Erythroblast (primary cell): ENCODE results near the gene CD200R1L.

Experiments
- GATA1 ChIP-seq: IDR thresholded peaks from 2 replicates; pipeline ENCODE4 v1.6.1; 2011; ENCODE audit warnings: low read depth, mild to moderate bottlenecking, control low read depth, low read length, moderate library complexity
- POLR2A ChIP-seq: IDR thresholded peaks from 2 replicates; pipeline ENCODE4 v1.6.1; 2011; ENCODE audit warnings: mild to moderate bottlenecking, low read length

GRCh38 chr3:112806903-112807302 is 39.8 kb downstream of the CD200R1L start:
- no peak for TF ChIP-seq POLR2A
- no peak for TF ChIP-seq GATA1
